Right cardiac atrium (tissue), 5 donors: Measurements from ENCODE around the gene CA7. TPM values are rescaled to one million over a fixed set of nuclear protein-coding genes. Genes with fewer than 3 reads are reported as not detected.

Source experiments
- polyA plus RNA-seq: library from polyadenylated mRNA; stranded (reverse); fragments of 200-250 nt; gene quantifications from one replicate; pipeline ENCODE4 v1.2.3, GENCODE V29; 2013
- total RNA-seq, 4 donors: library from RNA; stranded (reverse); fragmentation: NEBNext Ultra II Directional; extraction: Animal tissue kit (Norgen Biotek cat#: 25700); gene quantifications; one replicate each; pipeline ENCODE4 v1.2.1, GENCODE V29; 2021
- donor health status: healthy with polysubstance abuse.
- donor health status: DM: no; HTN: yes; CAD: no.
- donor health status: DM: no; HTN: no; CAD: no.
- donor health status: DM: no; HTN: yes; CAD: no; lungs with severe emphysema.
- donor health status: DM: yes; HTN: yes; CAD: no.

Gene CA7
- total and polyA plus RNA-seq, 5 donors = not detected

Other genes with a start within 250 kb of the CA7 start
- gene CMTM3, start 239.7 kb upstream of the CA7 start, total RNA-seq = 10 to 100 TPM; 10.3 to 17.4 (median 14.8) TPM
- gene CMTM3, start 239.7 kb upstream of the CA7 start, polyA plus RNA-seq = 12.6 TPM
- 10 to 100 TPM; 13.2 to 15.9 (median 14.6) TPM for gene CMTM4, start 147.7 kb upstream of the CA7 start, total RNA-seq
- gene CMTM4, start 147.7 kb upstream of the CA7 start, polyA plus RNA-seq = 7.9 TPM
- 100 to 1,000 TPM in 1 of 4 donors, 10 to 100 TPM in 3; 73.1 to 110 (median 94.2) TPM for gene DYNC1LI2, start 92.8 kb upstream of the CA7 start, total RNA-seq
- gene DYNC1LI2, start 92.8 kb upstream of the CA7 start, polyA plus RNA-seq = 42.0 TPM
- gene TERB1, start 42.8 kb upstream of the CA7 start, total RNA-seq = under 1 TPM in 1 of 4 donors, not detected in 3; 0.22 TPM
- gene TERB1, start 42.8 kb upstream of the CA7 start, polyA plus RNA-seq = not detected
- 10 to 100 TPM; 30.9 to 35.6 (median 32.6) TPM for gene NAE1, start 13.4 kb upstream of the CA7 start, total RNA-seq
- gene NAE1, start 13.4 kb upstream of the CA7 start, polyA plus RNA-seq = 26.2 TPM
- gene PDP2, start 36.1 kb downstream of the CA7 start, total RNA-seq = 1 to 10 TPM; 3.8 to 4.4 (median 4.1) TPM
- gene PDP2, start 36.1 kb downstream of the CA7 start, polyA plus RNA-seq = 2.1 TPM
- under 1 TPM; 0.38 to 0.97 (median 0.65) TPM for gene CDH16, start 74.5 kb downstream of the CA7 start, total RNA-seq
- gene CDH16, start 74.5 kb downstream of the CA7 start, polyA plus RNA-seq = 0.50 TPM
- gene RRAD, start 81.1 kb downstream of the CA7 start, total RNA-seq = 100 to 1,000 TPM; 135 to 299 (median 142) TPM
- gene RRAD, start 81.1 kb downstream of the CA7 start, polyA plus RNA-seq = 375 TPM
- gene CIAO2B, start 90.0 kb downstream of the CA7 start, total RNA-seq = 100 to 1,000 TPM in 2 of 4 donors, 10 to 100 TPM in 2; 82.8 to 104 (median 100) TPM
- 239 TPM for gene CIAO2B, start 90.0 kb downstream of the CA7 start, polyA plus RNA-seq
- 10 to 100 TPM; 32.4 to 47.6 (median 37.1) TPM for gene CES2, start 91.1 kb downstream of the CA7 start, total RNA-seq
- gene CES2, start 91.1 kb downstream of the CA7 start, polyA plus RNA-seq = 46.1 TPM
- gene CES3, start 116.9 kb downstream of the CA7 start, total RNA-seq = 1 to 10 TPM in 2 of 4 donors, under 1 TPM in 2; 0.88 to 1.3 (median 0.98) TPM
- gene CES3, start 116.9 kb downstream of the CA7 start, polyA plus RNA-seq = 0.48 TPM
- gene CES4A, start 144.2 kb downstream of the CA7 start, total RNA-seq = 10 to 100 TPM; 11.1 to 21.5 (median 12.1) TPM
- 10.3 TPM for gene CES4A, start 144.2 kb downstream of the CA7 start, polyA plus RNA-seq
- 10 to 100 TPM; 23.7 to 39.3 (median 29.6) TPM for gene CBFB, start 184.7 kb downstream of the CA7 start, total RNA-seq
- gene CBFB, start 184.7 kb downstream of the CA7 start, polyA plus RNA-seq = 15.7 TPM